Skin of body (tissue), 2 donors: ENCODE data around the gene TMEM186. TPM values are rescaled to one million over a fixed set of nuclear protein-coding genes. Genes with fewer than 3 reads are reported as not detected.
"Not testable (repeated sequence)": the region's sequence is repeated elsewhere in the genome, so short reads cannot be mapped to it uniquely, and the experiment has no call there.

Experiments
- DNase-seq: peaks from one replicate; lab custom pipeline; 2025; lab: John Stamatoyannopoulos, UW
- total RNA-seq: library from RNA; depleted of rRNA; stranded (reverse); fragments of >200 nt; gene quantifications from one replicate; pipeline ENCODE4 v1.2.3, GENCODE V29; 2014

Gene TMEM186
- total RNA-seq, 1 donor from 2014 or later: 4.5 TPM

DNA sequence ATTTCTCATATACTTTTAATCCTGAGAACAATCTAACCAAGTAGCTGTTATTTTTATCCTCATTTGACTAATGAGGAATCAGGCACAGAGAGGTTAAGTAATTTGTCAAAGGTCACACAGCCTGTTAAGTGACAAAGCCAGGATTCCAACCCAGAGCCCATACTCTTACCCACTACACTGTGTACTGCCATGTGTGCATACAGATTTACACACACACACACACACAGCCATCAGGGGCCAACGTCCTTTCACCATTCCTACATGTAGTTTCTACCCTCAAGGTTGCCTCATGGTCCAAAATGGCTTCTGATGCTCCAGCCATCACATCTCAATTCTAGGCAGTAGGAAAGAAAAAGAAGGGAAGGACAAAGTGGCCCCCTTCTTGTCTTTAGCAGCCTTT, 22.1 kb downstream of the TMEM186 start:
- DNase-seq: no peak

DNA sequence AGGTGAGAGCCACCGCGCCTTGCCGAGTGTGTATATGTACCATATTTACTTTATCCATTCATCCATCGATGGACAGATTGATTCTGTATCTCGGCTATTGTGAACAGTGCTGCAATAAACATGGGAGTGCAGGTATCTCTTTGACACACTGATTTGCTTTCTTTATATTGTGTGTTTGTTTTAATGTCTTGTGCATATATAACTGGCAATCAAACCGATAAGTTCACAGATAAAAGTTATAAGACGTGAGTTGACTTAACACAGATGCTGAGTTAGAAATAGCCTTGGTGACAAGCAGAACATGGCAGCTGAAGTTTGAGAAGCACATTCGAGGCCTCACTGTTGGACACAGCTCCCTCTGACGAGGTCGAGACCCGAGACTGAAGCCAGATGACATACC, 23.2 kb downstream of the TMEM186 start:
- no peak for DNase-seq

DNA sequence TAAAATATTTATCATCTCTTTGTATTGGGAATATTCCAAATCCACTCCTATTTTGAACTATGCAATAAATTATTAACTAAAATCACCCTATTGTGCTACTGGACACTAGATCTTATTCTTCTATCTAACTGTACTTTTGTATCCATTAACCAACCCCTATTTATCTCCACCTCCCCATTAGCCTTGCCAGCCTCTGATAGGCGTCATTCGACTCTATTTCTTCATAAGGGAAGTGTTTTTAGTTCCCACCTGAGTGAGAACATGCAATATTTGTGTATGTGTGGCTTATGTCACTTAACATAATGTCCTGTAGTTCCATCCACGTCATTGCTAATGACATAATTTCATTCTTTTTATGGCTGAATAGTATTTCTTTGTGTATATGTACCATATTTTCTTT, 23.9 kb downstream of the TMEM186 start:
- DNase-seq: no peak

- no peak for DNase-seq
Measured at GRCh38 chr16:8768692-8769091, 28.7 kb downstream of the TMEM186 start.

GRCh38 chr16:8768283-8768682, 29.2 kb downstream of the TMEM186 start:
- DNase-seq: no peak

DNA sequence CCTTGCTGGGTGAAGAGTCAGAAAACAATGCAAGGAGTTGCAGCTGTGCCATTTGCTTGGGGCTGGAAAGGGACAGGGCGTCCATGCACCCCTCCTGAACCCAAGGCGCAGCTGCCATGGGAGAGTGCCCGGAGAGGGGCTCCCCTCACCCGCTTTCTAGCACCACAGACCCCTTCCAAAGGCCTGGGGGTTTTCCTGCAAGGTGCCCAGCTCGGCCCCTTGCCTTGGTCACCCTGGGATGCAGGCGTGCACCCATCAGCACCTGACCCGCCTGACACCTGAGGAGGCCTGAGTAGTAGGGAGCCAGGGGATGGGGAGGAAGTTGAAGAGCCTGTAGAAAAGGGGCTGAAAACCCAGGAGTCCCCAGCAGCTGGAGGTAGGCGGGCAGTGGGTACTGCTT, 30.3 kb downstream of the TMEM186 start:
- DNase-seq: no peak

- no peak for DNase-seq
Measured at GRCh38 chr16:8764525-8765250, 32.8 kb downstream of the TMEM186 start.

DNA sequence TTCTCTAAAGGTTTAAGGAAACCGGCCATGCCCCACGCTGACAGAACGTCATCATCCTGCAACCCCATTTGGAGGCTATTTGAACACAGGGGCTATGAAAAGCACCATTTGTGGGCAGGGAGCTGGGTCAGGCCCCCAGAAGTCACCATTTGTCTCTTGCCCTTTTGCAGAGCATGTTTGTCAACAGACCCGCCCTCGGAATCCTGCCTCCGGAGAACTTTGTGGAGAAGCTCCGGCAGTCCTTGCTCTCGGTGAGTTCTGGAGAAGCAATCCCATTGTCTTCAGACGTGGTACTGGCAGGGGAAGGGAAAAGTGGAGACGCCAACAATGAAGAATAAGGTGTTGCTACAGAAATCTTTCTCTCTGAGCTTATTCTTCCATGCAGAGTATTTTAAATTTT, 33.5 kb downstream of the TMEM186 start:
- no peak for DNase-seq

DNA sequence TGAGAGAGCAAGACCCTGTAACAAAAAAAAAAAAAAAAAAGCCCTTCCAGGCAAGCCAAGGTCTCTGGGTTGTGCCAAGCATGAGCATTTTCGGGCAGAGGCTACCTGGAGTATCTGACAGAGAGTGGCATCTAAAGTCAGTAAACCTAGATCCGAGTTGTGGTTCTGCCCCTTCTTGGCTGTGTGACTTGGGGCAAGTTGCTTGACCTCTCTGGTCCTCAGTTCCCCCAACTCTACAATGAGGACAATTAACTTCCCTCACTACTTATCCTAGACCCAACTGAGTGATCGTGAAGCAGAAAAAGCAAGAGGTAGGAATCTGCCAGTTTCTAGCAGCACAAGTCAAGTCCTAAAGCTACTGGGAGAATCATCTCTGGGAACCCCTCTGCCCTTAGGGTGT, 34.4 kb downstream of the TMEM186 start:
- no peak for DNase-seq

GRCh38 chr16:8762254-8762653, 35.2 kb downstream of the TMEM186 start:
- DNase-seq: no peak

- DNase-seq: no peak
Measured at GRCh38 chr16:8761078-8761477, 36.4 kb downstream of the TMEM186 start.

DNA sequence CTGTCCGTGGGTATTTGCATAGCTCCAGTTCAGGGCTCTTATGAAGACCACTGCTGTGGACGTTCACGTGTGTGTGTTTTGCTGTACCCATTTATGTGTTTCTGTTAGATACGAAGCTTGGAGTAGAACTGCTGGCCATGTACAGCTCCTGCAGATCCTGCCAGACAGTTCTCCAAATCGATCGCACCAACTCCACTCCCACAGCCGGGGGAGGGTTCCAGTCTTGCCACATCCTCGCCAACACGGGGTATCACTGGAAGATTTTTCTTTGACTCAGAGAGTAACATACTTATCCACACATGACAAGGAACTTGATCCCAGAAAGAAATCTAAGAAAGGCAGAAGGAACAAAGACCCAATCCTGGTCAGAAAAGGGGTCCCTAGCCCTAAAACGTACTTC, 37.4 kb downstream of the TMEM186 start:
- no peak for DNase-seq

GRCh38 chr16:8758022-8758421, 39.4 kb downstream of the TMEM186 start:
- DNase-seq: no peak

DNA sequence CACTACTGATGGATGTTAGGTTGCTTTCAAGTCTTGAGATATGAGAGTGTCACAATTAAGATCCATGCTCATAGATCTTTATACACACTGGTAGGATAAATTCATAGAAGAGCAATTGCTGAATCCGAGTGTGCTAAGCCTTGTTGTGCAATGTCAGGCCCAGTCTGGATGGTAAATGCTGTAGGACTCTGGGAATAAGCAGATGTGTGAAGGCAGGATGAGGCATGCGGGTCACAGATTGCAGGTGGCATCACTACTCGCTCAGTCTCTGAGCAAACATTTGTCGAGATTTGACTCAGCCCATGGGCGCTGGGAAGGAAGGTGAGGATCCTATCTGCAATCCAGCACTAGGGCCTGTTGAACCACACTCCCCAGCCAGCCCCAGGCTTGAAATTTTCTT, 40.7 kb downstream of the TMEM186 start:
- DNase-seq: no peak

DNA sequence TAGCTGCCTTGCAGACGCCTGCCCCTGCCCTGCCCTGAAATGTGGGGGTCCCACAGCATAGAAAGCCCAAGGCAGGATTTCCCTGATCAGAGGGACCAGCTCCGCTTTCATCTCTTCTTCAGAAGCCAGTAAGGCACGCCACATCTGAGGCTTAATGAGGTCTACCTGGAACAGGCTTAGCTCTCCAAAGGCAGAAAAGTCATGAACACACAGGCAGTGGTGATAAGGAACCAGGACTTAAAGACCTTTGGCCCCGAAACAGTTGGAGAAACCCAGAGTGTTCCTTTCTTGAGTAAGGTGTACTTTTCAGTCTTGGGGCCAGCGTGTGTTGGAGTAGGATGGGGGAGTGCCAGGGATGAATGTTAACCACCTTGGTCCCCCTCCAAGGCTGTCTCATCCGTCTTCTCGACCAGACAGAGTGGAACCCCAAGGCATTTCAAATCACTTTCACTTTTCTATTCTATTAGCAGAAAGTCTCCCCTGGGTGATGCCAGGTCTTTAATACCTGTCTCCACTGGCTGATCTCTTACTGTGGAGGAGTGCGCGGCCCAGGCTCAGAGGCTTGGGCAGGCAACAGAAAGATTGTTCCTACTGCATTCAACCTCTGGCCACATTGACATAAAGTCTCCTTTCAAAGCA, 43.9 kb downstream of the TMEM186 start:
- no peak for DNase-seq

DNA sequence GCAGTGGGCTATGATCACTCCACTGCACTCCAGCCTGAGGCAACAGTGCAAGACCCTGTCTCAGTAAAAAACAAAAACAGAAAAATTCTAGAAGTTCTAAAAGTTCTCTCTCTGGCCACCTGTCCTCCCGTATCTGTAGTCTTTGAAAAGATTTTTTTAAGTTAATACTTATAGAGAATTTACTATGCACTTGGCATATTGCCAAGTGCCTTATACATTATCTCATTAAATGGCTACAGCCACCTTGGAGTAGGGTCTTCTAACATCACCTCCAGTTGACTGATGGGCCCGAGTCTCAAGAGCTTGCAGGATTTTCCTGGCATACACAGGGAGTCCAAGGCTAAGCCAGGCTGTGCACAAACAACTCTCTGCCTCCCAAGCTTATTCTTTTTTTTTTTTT, 44.7 kb downstream of the TMEM186 start:
- DNase-seq: no peak

DNA sequence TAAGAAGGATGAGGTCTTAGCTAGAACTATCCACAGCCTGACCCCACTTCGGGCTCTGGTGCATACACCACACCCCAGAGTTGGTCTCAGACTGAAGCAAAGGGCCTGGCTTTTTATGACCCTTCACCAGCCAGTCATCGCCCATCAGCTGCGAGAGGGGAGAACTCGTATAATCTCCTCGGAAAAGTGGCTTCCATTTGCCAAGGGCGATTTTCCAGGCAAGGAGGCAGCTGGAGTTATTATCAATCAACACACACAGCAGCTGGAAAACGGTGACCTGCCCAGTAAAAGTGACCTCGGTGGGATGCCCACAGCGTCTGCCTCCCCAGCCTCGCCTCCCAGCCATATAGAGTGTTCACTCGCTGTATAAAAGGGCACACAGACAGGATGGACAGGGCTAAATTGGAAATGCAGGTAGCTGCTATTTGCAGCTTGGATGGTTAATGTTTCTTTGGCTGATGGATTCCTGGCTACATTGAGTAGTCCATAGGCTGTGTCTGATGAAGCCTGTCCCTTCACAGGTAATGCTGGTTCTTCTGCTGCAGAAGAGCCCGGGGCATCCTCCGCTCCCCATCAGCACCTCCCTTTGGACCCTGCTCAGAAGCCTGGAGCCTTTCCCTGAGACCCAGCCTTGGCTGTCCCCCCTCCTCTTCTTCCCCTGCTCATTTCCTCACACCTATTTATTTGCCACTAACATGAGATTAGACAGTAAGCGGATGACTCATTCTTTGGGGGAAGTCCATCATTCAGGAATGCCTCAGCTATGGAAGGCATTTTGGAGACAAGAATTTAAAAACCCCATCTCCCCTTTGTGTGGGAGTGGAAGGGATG, 45.7 kb downstream of the TMEM186 start:
- no peak for DNase-seq

DNA sequence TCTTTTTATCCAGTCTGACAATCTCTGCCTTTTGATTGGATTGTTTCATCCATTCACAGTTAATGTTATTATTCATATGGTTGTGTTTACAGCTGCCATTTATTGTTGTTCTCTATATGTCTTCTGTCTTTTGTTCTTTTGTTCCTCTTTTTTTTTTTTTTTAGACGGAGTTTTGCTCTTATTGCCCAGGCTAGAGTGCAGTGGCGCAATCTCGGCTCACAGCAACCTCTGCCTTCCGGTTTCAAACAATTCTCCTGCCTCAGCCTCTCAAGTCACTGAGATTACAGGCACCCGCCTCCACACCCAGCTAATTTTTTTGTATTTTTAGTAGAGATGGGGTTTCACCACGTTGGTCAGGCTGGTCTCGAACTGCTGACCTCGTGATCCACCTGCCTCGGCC, 48.5 kb downstream of the TMEM186 start:
- not testable (repeated sequence) for DNase-seq
